Astrocyte (in vitro differentiated cells and primary cell): ENCODE measurements around the gene CHCHD3. TPM values are rescaled to one million over a fixed set of nuclear protein-coding genes. Genes with fewer than 3 reads are reported as not detected.

Experiments
- DNase-seq: peaks from one replicate; pipeline ENCODE4 v3.0.0-alpha.2; 2010; ENCODE audit warnings: low read depth
- FAIRE-seq: peaks from 2 replicates; lab custom pipeline; 2011; peaks lifted over from hg19 to GRCh38; lab: Jason Lieb, UNC
- H2AFZ ChIP-seq: 2 replicates; pipeline ENCODE4 v1.6.0; 2012; ENCODE audit warnings: low read depth, low read length, inconsistent platforms
- H3K27ac ChIP-seq: 2 replicates; pipeline ENCODE4 v1.5.1; 2011; ENCODE audit warnings: low read depth, low read length, inconsistent platforms
- H3K27me3 ChIP-seq: 2 replicates; pipeline ENCODE4 v1.6.0; 2011; ENCODE audit warnings: low read length, inconsistent platforms; ENCODE audit not compliant: insufficient read depth
- H3K36me3 ChIP-seq: 2 replicates; pipeline ENCODE4 v1.5.1; 2011; ENCODE audit warnings: low read length, inconsistent platforms; ENCODE audit not compliant: insufficient read depth
- H3K4me1 ChIP-seq: 2 replicates; pipeline ENCODE4 v1.5.1; 2011; ENCODE audit warnings: low read length, inconsistent platforms; ENCODE audit not compliant: insufficient read depth
- H3K4me2 ChIP-seq: 2 replicates; pipeline ENCODE4 v1.6.0; 2012; ENCODE audit warnings: low read length, inconsistent platforms
- H3K4me3 ChIP-seq: 2 replicates; pipeline ENCODE4 v1.5.1; 2011; ENCODE audit warnings: low read depth, mild to moderate bottlenecking, low read length, inconsistent platforms; ENCODE audit not compliant: insufficient read depth
- H3K79me2 ChIP-seq: 2 replicates; pipeline ENCODE4 v1.6.0; 2012; ENCODE audit warnings: mild to moderate bottlenecking, low read length, inconsistent platforms; ENCODE audit not compliant: insufficient read depth
- H3K9ac ChIP-seq: 2 replicates; pipeline ENCODE4 v1.6.0; 2012; ENCODE audit warnings: mild to moderate bottlenecking, low read length, inconsistent platforms
- H3K9me3 ChIP-seq: 2 replicates; pipeline ENCODE4 v1.5.1; 2012; ENCODE audit warnings: low read depth, mild to moderate bottlenecking, low read length, inconsistent platforms; ENCODE audit not compliant: insufficient read depth
- H4K20me1 ChIP-seq: 2 replicates; pipeline ENCODE4 v1.6.0; 2012; ENCODE audit warnings: low read length, inconsistent platforms; ENCODE audit not compliant: insufficient read depth
- H3K27ac Mint-ChIP-seq: one replicate; pipeline ENCODE4 v1.8.0; 2021; ENCODE audit warnings: mild to moderate bottlenecking, mixed read lengths; ENCODE audit not compliant: unreplicated experiment
- H3K27me3 Mint-ChIP-seq: one replicate; pipeline ENCODE4 v1.8.0; 2021; ENCODE audit warnings: low read depth, mixed read lengths; ENCODE audit not compliant: unreplicated experiment
- H3K36me3 Mint-ChIP-seq: one replicate; pipeline ENCODE4 v1.8.0; 2021; ENCODE audit warnings: low read depth, mixed read lengths; ENCODE audit not compliant: unreplicated experiment
- H3K4me1 Mint-ChIP-seq: one replicate; pipeline ENCODE4 v1.8.0; 2021; ENCODE audit warnings: low read depth, mixed read lengths; ENCODE audit not compliant: unreplicated experiment
- H3K4me3 Mint-ChIP-seq: one replicate; pipeline ENCODE4 v1.8.0; 2021; ENCODE audit warnings: mild to moderate bottlenecking, moderate library complexity, mixed read lengths; ENCODE audit not compliant: unreplicated experiment
- H3K9me3 Mint-ChIP-seq: one replicate; pipeline ENCODE4 v1.8.0; 2021; ENCODE audit warnings: mild to moderate bottlenecking, mixed read lengths; ENCODE audit not compliant: unreplicated experiment
- EZH2 ChIP-seq: IDR thresholded peaks from 2 replicates; pipeline ENCODE4 v1.6.1; 2012; ENCODE audit warnings: mild to moderate bottlenecking, low read length, inconsistent platforms; ENCODE audit not compliant: insufficient read depth
- total RNA-seq: library from RNA; stranded (reverse); gene quantifications from 2 replicates; pipeline ENCODE4 v1.2.1, GENCODE V29; 2021
- TF ChIP-seq, protein P1 (sequence below): IDR thresholded peaks from 2 replicates; pipeline ENCODE4 v1.5.1; 2011; ENCODE audit warnings: low read depth, mild to moderate bottlenecking, inconsistent platforms, low read length, moderate library complexity; ENCODE audit not compliant: insufficient read depth

Gene CHCHD3
- total RNA-seq, 1 donor from 2014 or later: 63.1 TPM

DNA sequence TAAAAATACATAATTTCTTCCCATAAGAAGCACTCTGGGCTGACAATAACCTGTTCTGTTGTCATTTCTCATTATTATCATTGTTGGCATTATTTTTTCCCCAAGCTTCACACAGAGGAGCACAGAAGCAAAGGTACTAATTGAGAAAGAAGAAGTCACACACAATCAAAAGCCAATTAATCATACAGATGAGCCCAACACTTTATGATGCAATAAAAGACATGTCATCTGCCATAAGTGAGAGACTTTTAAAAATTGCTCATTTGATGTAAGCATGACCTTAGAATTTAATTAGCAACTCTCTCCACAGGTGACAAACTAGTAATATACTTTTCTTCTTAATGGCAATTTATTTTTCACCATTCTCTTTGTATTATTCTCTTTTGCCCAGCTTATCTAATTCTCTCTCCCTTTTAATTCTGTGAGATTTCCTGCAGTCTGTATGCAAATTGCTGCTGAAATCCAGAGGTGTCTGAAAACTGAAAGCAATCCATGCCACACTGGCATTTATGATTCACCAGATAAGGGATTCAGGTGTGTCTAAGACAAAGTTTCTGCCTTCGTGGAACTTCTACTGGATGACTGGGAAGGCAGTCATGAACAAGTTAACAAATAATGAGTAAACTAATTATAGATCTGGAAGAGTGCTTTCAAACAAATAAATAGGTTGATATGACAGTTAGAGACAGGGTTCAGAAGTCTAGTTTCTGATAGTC is 203.5 kb downstream of the CHCHD3 start:
- H3K4me3 Mint-ChIP-seq: no peak overlapping the region

DNA sequence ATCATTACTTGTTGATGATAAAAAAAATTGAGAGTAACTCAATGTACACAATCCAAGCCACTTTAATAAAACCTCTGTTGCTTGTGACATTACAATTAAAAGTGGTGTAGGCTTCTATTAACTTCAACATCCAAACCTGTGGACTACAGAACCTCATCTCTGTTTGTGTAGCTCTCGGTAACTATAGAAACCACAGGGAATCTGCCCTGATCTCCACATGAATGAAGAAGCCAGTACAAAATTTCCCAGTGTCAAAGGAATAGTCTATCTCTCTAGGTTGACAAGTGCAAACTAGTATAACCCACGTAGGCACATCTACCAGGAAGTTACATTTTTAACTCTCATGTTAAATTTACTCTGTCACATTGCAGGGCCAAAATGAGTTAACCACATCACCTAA is 204.3 kb downstream of the CHCHD3 start:
- Histone ChIP-seq H2AFZ (no peak overlapping the region), H3K27ac (no peak overlapping the region), H4K20me1 (peaks cover 4% of the 10 kb centered on the region), H3K4me2 (no peak overlapping the region), H3K79me2 (no peaks in the 10 kb centered on the region), H3K9ac (no peak overlapping the region), H3K36me3 (no peaks in the 10 kb centered on the region), H3K9me3 (no peaks in the 10 kb centered on the region), H3K4me1 (no peaks in the 10 kb centered on the region), H3K27me3 (no peaks in the 10 kb centered on the region), H3K4me3 (no peak overlapping the region)
- peak; percentile 20 for FAIRE-seq
- Mint-ChIP-seq H3K27me3 (no peaks in the 10 kb centered on the region), H3K36me3 (no peaks in the 10 kb centered on the region), H3K4me1 (peaks cover 5% of the 10 kb centered on the region), H3K9me3 (no peaks in the 10 kb centered on the region), H3K27ac (no peak overlapping the region), H3K4me3 (no peak overlapping the region)
- TF ChIP-seq, protein P1, sequence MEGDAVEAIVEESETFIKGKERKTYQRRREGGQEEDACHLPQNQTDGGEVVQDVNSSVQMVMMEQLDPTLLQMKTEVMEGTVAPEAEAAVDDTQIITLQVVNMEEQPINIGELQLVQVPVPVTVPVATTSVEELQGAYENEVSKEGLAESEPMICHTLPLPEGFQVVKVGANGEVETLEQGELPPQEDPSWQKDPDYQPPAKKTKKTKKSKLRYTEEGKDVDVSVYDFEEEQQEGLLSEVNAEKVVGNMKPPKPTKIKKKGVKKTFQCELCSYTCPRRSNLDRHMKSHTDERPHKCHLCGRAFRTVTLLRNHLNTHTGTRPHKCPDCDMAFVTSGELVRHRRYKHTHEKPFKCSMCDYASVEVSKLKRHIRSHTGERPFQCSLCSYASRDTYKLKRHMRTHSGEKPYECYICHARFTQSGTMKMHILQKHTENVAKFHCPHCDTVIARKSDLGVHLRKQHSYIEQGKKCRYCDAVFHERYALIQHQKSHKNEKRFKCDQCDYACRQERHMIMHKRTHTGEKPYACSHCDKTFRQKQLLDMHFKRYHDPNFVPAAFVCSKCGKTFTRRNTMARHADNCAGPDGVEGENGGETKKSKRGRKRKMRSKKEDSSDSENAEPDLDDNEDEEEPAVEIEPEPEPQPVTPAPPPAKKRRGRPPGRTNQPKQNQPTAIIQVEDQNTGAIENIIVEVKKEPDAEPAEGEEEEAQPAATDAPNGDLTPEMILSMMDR: no peak
- no peak for TF ChIP-seq EZH2
- no peak for DNase-seq

More for the DNA sequence above, 203.5 kb downstream of the CHCHD3 start:
- H3K9me3 Mint-ChIP-seq: no peaks in the 10 kb centered on the region
- DNase-seq: no peak
- Histone ChIP-seq H3K9ac (no peak overlapping the region), H3K4me2 (no peak overlapping the region), H3K27me3 (no peaks in the 10 kb centered on the region), H3K79me2 (no peaks in the 10 kb centered on the region), H3K27ac (no peak overlapping the region), H3K4me3 (no peak overlapping the region), H2AFZ (no peak overlapping the region), H3K36me3 (no peaks in the 10 kb centered on the region), H4K20me1 (peaks cover 4% of the 10 kb centered on the region), H3K4me1 (no peaks in the 10 kb centered on the region), H3K9me3 (no peaks in the 10 kb centered on the region)
- no peak overlapping the region for H3K27ac Mint-ChIP-seq
- no peak for FAIRE-seq
- no peak for TF ChIP-seq EZH2
- TF ChIP-seq, protein P1: no peak
- H3K27me3 Mint-ChIP-seq: no peaks in the 10 kb centered on the region
- H3K36me3 Mint-ChIP-seq: no peaks in the 10 kb centered on the region
- peaks cover 5% of the 10 kb centered on the region for H3K4me1 Mint-ChIP-seq

DNA sequence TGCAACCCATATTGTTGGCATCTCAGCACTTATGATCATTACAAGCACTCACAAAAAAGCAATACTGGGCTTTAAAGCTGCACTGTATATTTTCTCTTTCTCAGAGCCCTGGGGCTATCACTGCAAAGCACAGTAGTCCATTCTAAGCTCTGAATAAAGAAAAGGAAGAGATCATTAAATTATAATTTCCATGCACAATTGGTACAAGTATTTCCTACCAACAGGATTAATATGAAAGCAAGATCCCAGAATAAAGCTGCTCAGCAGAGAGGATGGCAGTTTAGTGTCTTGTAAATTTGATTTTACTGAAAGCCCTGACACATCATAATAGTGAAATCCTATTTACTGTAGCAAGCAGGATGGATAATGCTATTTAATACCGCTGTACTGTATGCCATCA is 205.3 kb downstream of the CHCHD3 start:
- Mint-ChIP-seq H3K9me3 (no peaks in the 10 kb centered on the region), H3K27ac (no peak overlapping the region), H3K27me3 (no peaks in the 10 kb centered on the region), H3K4me3 (no peak overlapping the region), H3K4me1 (peaks cover 5% of the 10 kb centered on the region), H3K36me3 (peaks cover 4% of the 10 kb centered on the region)
- TF ChIP-seq, protein P1: no peak
- TF ChIP-seq EZH2: no peak
- Histone ChIP-seq H4K20me1 (peaks cover 4% of the 10 kb centered on the region), H2AFZ (no peak overlapping the region), H3K4me1 (no peaks in the 10 kb centered on the region), H3K27ac (no peak overlapping the region), H3K27me3 (no peaks in the 10 kb centered on the region), H3K79me2 (no peaks in the 10 kb centered on the region), H3K36me3 (no peaks in the 10 kb centered on the region), H3K9ac (no peak overlapping the region), H3K4me2 (no peak overlapping the region), H3K9me3 (no peaks in the 10 kb centered on the region), H3K4me3 (no peak overlapping the region)
- no peak for DNase-seq
- FAIRE-seq: no peak
